Smooth muscle cell (in vitro differentiated cells): ENCODE data around the gene CFAP69. TPM values are rescaled to one million over a fixed set of nuclear protein-coding genes. Genes with fewer than 3 reads are reported as not detected.

Source experiments
- DNase-seq: peaks from one replicate; lab custom pipeline; 2025; ENCODE audit not compliant: unreplicated experiment; lab: John Stamatoyannopoulos, UW
- H2AFZ ChIP-seq: fragments of 200-600 bp; sonication (generic); 2 replicates; pipeline ENCODE4 v1.6.0; 2016; ENCODE audit warnings: antibody characterized with exemption, low read depth, mild to moderate bottlenecking
- H3F3A ChIP-seq: fragments of 200-600 bp; sonication (generic); 2 replicates; pipeline ENCODE4 v1.6.0; 2017; ENCODE audit warnings: antibody characterized with exemption, low read depth
- H3K27ac ChIP-seq: fragments of 200-600 bp; sonication (generic); 2 replicates; pipeline ENCODE4 v1.5.1; 2016; ENCODE audit warnings: low read depth, mild to moderate bottlenecking
- H3K27me3 ChIP-seq: fragments of 200-600 bp; sonication (generic); 2 replicates; pipeline ENCODE4 v1.6.1; 2016; ENCODE audit warnings: low read depth, mild to moderate bottlenecking
- H3K36me3 ChIP-seq: fragments of 200-600 bp; sonication (generic); 2 replicates; pipeline ENCODE4 v1.5.1; 2016; ENCODE audit warnings: low read depth
- H3K4me1 ChIP-seq: fragments of 200-600 bp; sonication (generic); 2 replicates; pipeline ENCODE4 v1.5.1; 2016; ENCODE audit warnings: low read depth
- H3K4me2 ChIP-seq: fragments of 200-600 bp; sonication (generic); 2 replicates; pipeline ENCODE4 v1.6.0; 2016; ENCODE audit warnings: mild to moderate bottlenecking
- H3K4me3 ChIP-seq: fragments of 200-600 bp; sonication (generic); 2 replicates; pipeline ENCODE4 v1.5.1; 2016; ENCODE audit warnings: mild to moderate bottlenecking
- H3K79me2 ChIP-seq: fragments of 200-600 bp; sonication (generic); 2 replicates; pipeline ENCODE4 v1.6.0; 2016; ENCODE audit warnings: low read depth, mild to moderate bottlenecking
- H3K9ac ChIP-seq: fragments of 200-600 bp; sonication (generic); 2 replicates; pipeline ENCODE4 v1.6.0; 2016; ENCODE audit warnings: low read depth
- H3K9me3 ChIP-seq: fragments of 200-600 bp; sonication (generic); replicated peaks from 2 replicates; pipeline ENCODE4 v1.5.1; 2016; ENCODE audit warnings: low read depth
- H4K20me1 ChIP-seq: fragments of 200-600 bp; sonication (generic); 2 replicates; pipeline ENCODE4 v1.6.0; 2016; ENCODE audit warnings: low read depth
- CTCF ChIP-seq: fragments of 200-600 bp; sonication (generic); IDR thresholded peaks from 2 replicates; pipeline ENCODE4 v1.5.1; 2017; ENCODE audit warnings: borderline replicate concordance, mild to moderate bottlenecking, antibody characterized with exemption; ENCODE audit not compliant: insufficient read depth, poor library complexity, severe bottlenecking
- WGBS: methylation state at CpG from one replicate; pipeline ENCODE4 v1.1.7; 2016; ENCODE audit warnings: low lambda C conversion rate; 5-methylcytosine and 5-hydroxymethylcytosine counted together
- polyA plus RNA-seq: library from polyadenylated mRNA; unstranded; fragments of >200 nt; fragmentation: Nextera tagmentation; extraction: Ambion mirVana; gene quantifications from 2 replicates; pipeline ENCODE4 v1.2.1, GENCODE V29; 2016
- total RNA-seq: library from RNA; depleted of rRNA; stranded (reverse); fragments of >200 nt; gene quantifications from 2 replicates; pipeline ENCODE4 v1.2.3, GENCODE V29; 2014

CFAP69 gene
- total and polyA plus RNA-seq, 2 experiments from 2014 or later = 0.97 to 8.7 TPM

- Histone ChIP-seq H3F3A (no peaks in the 10 kb centered on the region), H3K36me3 (no peaks in the 10 kb centered on the region), H4K20me1 (no peaks in the 10 kb centered on the region), H3K79me2 (no peaks in the 10 kb centered on the region), H3K27me3 (peaks cover 11% of the 10 kb centered on the region), H3K27ac (no peak overlapping the region), H3K4me1 (no peaks in the 10 kb centered on the region), H3K9me3 (no peaks in the 10 kb centered on the region), H3K9ac (no peak overlapping the region), H2AFZ (no peak overlapping the region), H3K4me2 (no peak overlapping the region), H3K4me3 (no peak overlapping the region)
- 88% methylated on average over 2 of the region's 2 CpGs for WGBS
- no peak for DNase-seq
- TF ChIP-seq CTCF = peak; percentile 26
These were observed 67.8 kb downstream of the CFAP69 start for GRCh38 chr7:90312745-90313144.

- Histone ChIP-seq H3K4me1 (no peaks in the 10 kb centered on the region), H3F3A (no peaks in the 10 kb centered on the region), H3K9ac (no peak overlapping the region), H3K79me2 (no peaks in the 10 kb centered on the region), H3K36me3 (no peaks in the 10 kb centered on the region), H4K20me1 (no peaks in the 10 kb centered on the region), H3K4me3 (no peak overlapping the region), H3K9me3 (no peaks in the 10 kb centered on the region), H3K27ac (no peak overlapping the region), H3K4me2 (no peak overlapping the region), H2AFZ (no peak overlapping the region), H3K27me3 (peaks cover 23% of the 10 kb centered on the region)
- no peak for DNase-seq
- TF ChIP-seq CTCF = no peak
- WGBS = 83% methylated on average over 4 of the region's 4 CpGs
These were observed 68.9 kb downstream of the CFAP69 start for GRCh38 chr7:90313907-90314306.

GRCh38 chr7:90320014-90320413 is 75.0 kb downstream of the CFAP69 start:
- Histone ChIP-seq H3F3A (no peaks in the 10 kb centered on the region), H2AFZ (no peak overlapping the region), H3K27ac (no peak overlapping the region), H3K4me2 (no peak overlapping the region), H3K9ac (no peak overlapping the region), H3K79me2 (no peaks in the 10 kb centered on the region), H4K20me1 (no peaks in the 10 kb centered on the region), H3K36me3 (no peaks in the 10 kb centered on the region), H3K27me3 (peaks cover 82% of the 10 kb centered on the region), H3K9me3 (no peaks in the 10 kb centered on the region), H3K4me1 (no peaks in the 10 kb centered on the region), H3K4me3 (no peak overlapping the region)
- WGBS = 86% methylated on average over 7 of the region's 7 CpGs
- no peak for TF ChIP-seq CTCF
- DNase-seq = no peak

- Histone ChIP-seq H2AFZ (no peak overlapping the region), H3K9me3 (no peaks in the 10 kb centered on the region), H3K27ac (no peak overlapping the region), H3K4me3 (no peak overlapping the region), H3K4me1 (no peaks in the 10 kb centered on the region), H3K9ac (no peak overlapping the region), H4K20me1 (no peaks in the 10 kb centered on the region), H3K27me3 (peaks cover 83% of the 10 kb centered on the region), H3K36me3 (no peaks in the 10 kb centered on the region), H3K4me2 (peak overlapping the region; percentile 80), H3K79me2 (no peaks in the 10 kb centered on the region), H3F3A (no peaks in the 10 kb centered on the region)
- no peak for DNase-seq
- WGBS = 53% methylated on average over 7 of the region's 7 CpGs
- TF ChIP-seq CTCF = no peak
These were observed 75.4 kb downstream of the CFAP69 start for GRCh38 chr7:90320418-90320800.
